HG02840 (cell line): ENCODE measurements around the gene ALDH1B1.
"Not testable (repeated sequence)": the region's sequence is repeated elsewhere in the genome, so short reads cannot be mapped to it uniquely, and the experiment has no call there.

Experiments used
- ATAC-seq: cut with Tn5 transposase; IDR thresholded peaks from one replicate; pipeline ENCODE4 v1.9.1; 2021; ENCODE audit warnings: mild to moderate bottlenecking, moderate library complexity, moderate number of reproducible peaks; ENCODE audit not compliant: unreplicated experiment, low FRiP score

The ALDH1B1 gene

DNA sequence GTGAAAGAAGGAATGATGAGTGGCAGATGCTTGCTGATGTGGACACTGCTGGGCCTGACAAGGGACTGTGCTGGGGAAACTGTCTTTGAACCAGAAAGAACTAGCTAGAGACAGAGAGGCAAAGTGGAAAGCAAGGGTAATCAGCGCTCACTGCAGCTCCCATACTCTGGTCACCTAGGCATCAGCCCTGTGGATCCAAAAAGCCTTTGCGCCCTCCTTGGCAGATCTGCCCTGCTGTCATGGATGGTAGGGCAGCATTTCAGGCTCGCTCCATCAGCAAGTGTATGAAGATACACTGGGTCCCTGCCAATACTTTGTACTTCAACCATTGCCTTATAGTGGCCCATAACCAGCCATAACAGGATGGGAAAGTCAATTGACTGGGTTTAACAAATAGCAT lies 6.6 kb upstream of the ALDH1B1 start:
- ATAC-seq: no peak

DNA sequence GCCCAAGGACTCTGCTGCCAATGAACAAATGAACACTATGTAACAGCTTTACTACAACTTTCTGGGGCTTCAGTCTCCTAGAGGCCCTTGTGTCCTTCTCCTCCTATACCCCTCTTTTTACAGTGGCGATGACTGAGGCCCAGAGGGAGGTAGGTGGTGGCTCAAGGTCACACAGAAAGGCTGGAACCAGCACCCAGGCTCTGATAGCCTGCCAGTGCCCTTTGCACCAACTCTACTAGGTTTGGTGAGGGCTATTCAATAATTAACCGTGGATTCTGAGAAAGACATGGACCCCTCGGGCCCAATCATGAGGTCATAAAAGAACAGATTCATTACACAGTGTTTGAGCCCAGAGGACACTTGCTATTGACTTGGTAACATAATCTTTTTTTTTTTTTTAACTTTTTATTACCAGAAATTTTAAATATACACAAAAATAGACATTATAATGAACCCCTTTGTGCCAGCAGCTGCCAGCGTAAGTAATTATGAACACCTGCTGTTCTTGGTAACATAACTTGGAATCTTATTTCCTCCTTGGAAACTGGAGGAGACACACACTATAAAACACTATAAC lies 6.1 kb upstream of the ALDH1B1 start:
- no peak for ATAC-seq

DNA sequence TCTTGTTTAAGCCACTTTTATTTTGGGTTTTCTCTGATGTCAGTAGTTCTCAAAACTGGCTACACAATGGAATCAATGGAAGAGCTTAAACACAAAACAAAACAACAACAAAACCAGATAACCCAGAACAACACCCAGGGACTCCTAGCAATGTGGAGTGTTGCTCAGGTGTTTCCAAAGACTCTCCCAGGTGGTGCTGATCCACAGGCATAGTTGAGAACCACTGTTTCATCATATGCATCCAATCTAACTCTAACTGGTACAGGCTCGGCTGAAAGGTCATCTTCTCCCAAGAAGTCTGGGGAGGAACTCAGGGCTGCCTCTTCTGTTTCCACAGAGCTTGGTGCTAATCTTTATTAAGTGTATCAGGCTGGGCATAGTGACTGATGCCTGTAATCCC lies 5.4 kb upstream of the ALDH1B1 start:
- ATAC-seq: no peak

DNA sequence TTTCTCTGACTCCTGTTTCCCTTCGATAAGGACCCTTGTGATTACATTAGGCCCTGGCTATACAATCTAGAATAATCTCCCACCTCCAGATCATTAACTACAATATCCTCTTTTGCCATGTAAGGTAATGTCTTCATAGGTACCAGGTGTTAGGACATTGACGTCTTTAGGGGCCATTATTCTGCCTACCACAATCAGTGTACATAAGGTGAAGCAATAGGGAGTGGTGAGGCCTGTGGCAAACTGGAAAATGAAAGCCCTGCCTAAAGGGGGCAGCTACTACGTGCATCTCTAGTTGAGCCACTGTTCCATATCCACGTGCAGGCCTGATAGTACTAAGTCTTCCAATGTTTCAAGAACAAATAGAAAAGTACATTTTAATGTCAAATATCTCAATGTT lies 4.8 kb upstream of the ALDH1B1 start:
- no peak for ATAC-seq

DNA sequence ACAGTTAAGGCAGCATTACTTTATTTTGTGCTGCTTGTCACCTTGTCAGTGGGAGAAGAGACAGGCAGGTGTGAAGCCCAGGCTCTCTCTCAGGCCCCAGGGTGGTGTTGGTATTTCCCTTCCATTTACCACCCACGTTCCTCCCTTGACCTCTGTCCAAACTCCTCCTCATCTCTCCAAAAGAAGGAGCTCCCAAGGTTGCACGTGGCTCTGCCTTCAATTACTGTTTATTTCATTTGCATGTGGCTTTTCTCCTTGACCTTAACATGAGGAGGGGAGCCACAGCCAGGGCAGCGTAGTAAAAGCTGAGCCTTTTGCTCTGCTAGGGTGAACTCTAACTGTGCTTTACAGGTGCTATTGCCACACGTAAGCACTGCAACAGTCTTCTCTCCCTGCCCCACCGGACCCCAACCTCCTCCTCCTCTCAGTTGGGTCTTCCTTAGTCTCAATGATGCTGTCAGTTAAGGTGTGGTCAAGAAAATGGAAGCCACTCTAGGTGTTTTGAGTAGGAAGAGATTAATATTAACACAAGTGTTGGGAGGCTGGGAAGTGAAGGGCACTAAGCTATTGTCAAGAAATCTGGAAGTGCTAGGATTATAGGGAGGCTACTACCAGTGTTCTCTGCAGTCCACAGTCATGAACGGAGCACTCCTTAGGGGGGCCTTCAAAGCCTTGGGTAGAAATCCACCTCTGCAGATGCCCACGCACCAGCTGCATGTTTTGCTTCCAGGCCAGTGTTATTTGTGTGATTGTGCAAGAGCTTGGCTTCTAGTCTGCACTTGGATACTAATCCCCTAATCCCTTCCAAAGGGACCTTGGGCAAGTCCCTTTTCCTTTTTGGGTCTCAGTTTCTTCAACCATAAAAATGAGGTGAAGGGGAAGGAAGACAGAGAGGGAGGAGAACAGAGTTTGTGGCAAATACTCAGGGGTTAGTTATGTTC lies 3.9 kb upstream of the ALDH1B1 start:
- no peak for ATAC-seq

- ATAC-seq: no peak
Observed at GRCh38 chr9:38389313-38389712, 3.2 kb upstream of the ALDH1B1 start.

DNA sequence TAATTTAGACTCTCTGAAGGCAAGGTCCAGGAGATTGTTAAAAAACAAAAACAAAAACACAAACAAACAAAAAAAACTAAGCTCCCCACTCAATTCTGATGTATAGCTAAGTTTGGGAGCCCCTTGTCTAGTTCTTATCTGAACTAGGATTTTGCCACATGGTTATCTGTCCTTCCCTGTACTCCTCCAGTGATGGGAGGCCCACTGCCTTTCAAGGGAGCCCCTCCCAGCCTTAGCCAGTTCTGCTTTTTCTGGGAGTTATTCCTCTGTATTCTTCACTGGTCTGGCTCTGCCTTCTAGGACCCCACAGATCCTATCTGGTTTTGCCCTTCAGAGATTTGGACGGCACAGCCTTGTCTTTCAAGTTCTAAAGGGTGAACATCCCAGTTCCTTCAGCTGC lies 2.1 kb upstream of the ALDH1B1 start:
- ATAC-seq: no peak

DNA sequence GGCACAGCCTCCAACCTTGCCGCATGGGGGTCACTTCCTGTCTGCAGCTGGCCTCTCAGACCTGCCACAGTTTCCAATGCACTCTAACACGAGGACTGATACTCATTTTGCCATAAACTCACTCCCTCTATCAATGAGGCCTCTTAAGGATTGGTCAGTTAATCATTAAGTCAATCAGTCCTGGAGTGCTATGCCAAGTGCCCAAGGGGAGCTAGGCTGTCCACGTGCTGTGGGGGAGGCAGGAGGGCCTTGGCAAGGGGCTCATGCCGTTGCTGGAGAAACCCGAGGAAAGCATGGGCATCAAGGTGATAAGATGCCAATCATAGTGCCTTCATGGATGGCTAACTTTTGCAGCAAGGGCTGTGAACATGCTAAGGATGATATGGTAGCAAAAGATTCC lies 1.7 kb upstream of the ALDH1B1 start:
- ATAC-seq: no peak

DNA sequence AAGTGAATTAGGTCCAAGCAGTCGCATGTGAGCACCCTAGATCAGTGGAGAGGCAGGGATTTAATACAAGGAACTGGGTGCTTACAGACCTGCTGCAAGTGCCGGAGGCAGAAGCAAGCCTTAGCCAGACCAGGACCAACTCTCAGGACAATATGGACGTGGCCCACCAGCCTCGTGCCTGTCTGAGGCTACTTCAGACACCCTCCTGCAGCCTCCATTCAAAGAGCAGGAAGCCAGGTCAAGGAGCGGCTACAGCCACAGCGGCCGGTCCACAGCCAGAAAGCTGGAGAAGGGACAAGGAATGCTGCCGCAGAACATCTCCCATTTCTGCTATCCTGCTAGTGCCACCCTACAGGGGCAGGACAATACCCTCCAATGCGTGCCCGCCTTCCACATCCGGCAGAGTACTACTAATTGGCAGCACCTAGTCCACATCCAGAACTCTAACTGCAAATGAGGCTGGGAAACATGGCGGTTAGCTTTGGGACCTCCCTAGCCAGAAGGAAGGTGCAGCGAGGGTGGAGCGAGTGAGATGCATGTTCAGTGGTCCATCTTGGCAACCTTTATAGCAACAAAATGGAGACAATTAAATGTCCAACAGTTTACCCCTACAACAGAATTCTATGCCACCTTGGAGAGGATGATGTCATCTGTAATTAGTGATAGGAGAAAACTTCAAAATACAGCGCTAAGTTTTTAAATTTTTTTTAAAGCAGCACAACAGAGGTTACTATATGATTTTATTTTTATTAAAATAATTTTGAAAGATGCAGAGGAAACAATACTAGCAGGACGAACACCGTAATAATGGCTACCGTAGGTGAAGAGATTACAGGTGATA lies 1.0 kb upstream of the ALDH1B1 start:
- no peak for ATAC-seq

DNA sequence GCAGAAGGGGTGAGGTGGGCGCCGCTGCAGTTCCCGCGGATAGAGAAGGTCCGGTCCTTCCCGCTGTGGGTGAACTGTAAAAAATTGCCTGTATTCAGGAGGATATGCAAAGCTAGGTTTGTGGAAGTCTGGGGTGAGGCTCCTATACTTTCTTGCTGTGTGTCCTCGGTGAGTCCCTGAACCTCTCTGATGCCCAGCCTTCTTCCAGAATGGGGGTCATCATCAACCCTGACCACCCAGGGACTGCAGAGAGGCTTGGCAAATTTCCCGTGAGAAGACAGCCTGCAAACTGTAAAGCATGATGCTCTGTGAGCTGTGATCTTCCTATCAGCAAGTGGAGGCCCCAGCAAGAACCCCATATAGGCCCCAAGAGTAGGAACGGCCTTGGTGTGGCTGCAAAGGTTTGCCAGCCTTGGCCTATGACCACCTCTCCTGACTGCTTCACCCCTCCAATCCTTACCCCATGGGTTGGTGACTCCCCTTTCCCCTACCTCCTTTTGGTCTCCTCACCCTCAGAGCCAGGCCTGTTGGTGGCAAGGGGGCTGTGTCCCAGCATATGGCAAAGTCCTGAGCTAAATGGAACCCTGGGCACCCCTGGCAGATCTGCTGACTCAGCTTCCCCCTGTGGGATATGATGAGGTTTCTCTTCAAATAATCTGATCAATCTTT lies 760 bp downstream of the ALDH1B1 start:
- ATAC-seq: no peak

- ATAC-seq: no peak
Observed at GRCh38 chr9:38394416-38394815, 1.9 kb downstream of the ALDH1B1 start.

GRCh38 chr9:38395653-38396370 lies 3.3 kb downstream of the ALDH1B1 start:
- no peak for ATAC-seq

GRCh38 chr9:38396371-38396671 lies 3.8 kb downstream of the ALDH1B1 start:
- no peak for ATAC-seq

DNA sequence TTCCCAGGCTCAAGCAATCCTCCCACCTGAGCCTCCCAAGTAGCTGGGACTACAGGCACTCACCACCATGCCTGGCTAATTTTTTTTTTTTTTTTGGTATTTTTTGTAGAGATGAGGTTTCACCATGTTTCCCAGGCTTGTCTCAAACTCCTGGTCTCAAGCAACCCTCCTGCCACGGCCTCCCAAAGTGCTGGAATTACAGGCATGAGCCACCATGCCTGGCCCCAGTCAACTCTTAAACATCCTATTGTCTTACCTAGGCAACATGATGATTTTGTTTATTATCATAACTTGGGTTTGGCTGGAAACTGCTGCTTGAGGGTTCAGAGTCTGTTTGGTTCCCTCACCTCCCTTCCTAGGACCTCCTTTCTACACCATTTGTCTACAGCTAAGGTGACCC lies 6.7 kb downstream of the ALDH1B1 start:
- ATAC-seq: not testable (repeated sequence)

- ATAC-seq: no peak
Observed at GRCh38 chr9:38401994-38402393, 9.5 kb downstream of the ALDH1B1 start.

DNA sequence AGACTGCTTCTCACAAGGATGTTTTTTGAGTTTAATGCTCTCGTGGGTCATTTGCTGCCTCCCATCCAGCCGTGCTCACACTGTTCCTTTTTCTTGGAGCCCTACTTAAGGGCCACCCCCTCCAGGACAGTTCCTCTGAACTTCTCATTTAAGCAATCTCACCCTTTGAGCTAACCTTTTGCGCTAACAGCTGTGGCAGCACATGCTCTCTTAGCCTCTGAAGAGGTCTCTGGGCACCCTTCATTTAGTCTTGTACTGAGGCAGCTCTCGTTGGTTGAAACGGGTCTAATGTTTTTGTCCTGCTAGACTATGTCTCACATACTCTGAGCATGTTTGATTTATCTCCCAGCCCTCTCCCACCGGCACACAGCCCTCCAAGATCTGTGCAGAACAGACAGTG lies 11.8 kb downstream of the ALDH1B1 start:
- ATAC-seq: no peak

- ATAC-seq: no peak
Observed at GRCh38 chr9:38405785-38406184, 13.3 kb downstream of the ALDH1B1 start.

- ATAC-seq: no peak
Observed at GRCh38 chr9:38406476-38407186, 14.1 kb downstream of the ALDH1B1 start.

DNA sequence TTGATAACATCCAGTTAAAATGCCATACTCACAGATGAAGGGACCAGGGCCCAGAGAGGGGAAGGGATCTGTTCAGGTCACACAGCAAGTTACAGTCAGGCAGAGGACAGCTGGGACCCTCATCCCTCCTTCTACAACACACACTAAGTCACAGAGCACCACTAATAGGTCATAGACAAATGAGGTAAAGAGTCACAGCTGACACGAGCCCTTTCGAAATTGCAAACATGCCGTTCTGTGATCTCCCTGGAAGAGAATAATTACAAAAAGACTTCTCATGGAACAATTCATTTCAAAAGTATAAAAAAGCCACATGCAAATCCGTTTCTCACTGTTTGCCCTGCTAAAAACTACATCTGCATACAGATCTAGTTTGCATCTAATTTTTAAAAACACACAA lies 16.2 kb downstream of the ALDH1B1 start:
- no peak for ATAC-seq

- ATAC-seq: no peak
Observed at GRCh38 chr9:38412751-38413150, 20.2 kb downstream of the ALDH1B1 start.
